Islet precursor cell (in vitro differentiated cells): ENCODE results near the gene CHL1.

Experiments used
- DNase-seq: peaks from one replicate; pipeline ENCODE4 v3.0.0-alpha.2; 2018

CHL1 gene, protein sequence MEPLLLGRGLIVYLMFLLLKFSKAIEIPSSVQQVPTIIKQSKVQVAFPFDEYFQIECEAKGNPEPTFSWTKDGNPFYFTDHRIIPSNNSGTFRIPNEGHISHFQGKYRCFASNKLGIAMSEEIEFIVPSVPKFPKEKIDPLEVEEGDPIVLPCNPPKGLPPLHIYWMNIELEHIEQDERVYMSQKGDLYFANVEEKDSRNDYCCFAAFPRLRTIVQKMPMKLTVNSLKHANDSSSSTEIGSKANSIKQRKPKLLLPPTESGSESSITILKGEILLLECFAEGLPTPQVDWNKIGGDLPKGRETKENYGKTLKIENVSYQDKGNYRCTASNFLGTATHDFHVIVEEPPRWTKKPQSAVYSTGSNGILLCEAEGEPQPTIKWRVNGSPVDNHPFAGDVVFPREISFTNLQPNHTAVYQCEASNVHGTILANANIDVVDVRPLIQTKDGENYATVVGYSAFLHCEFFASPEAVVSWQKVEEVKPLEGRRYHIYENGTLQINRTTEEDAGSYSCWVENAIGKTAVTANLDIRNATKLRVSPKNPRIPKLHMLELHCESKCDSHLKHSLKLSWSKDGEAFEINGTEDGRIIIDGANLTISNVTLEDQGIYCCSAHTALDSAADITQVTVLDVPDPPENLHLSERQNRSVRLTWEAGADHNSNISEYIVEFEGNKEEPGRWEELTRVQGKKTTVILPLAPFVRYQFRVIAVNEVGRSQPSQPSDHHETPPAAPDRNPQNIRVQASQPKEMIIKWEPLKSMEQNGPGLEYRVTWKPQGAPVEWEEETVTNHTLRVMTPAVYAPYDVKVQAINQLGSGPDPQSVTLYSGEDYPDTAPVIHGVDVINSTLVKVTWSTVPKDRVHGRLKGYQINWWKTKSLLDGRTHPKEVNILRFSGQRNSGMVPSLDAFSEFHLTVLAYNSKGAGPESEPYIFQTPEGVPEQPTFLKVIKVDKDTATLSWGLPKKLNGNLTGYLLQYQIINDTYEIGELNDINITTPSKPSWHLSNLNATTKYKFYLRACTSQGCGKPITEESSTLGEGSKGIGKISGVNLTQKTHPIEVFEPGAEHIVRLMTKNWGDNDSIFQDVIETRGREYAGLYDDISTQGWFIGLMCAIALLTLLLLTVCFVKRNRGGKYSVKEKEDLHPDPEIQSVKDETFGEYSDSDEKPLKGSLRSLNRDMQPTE (N-terminal part only)

DNA sequence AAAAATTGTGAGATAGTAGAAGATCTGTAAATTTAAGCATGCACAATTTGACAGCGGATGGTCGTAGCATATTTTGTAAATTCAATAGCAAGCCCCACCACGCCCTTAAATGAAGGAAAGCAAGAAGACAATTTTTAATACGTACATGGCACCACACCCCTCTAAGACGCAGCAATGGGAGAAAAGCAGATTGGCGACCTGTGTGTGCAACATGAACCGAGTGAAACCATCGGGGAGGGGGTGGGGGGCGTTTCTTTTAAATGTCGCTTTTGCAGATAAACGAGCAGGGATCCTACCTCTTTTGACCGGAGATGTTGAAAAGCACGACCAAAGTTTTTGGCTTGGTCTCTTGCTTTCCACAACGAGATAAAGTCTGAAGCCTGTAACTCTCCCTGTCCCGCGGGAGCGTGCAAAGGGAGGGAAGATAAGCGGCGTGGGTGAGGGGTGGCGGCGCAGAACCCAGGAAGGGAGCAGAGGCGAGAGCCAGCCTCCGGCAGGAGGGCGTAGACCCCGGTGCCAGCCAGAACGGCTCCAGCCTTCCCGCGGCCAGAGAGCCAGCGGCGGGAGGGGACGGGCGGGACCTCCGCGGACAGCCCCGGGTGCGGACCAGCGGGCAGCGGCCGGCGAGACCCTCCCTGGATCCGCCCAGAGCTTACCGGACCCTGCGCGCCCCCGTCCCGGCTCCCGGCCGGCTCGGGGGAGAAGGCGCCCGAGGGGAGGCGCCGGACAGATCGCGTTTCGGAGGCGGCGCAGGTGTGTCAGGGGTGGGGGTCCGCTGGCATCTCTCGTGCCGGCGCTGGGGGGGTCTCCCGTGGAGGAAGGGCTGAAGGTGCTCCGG, at the start of gene CHL1:
Gene CHL1 (plus strand): TSS at position 453 of the 838 bp plus-strand sequence. CDS start 123,014 bp downstream, outside the sequence.
- DNase-seq = peak; percentile 65

DNA sequence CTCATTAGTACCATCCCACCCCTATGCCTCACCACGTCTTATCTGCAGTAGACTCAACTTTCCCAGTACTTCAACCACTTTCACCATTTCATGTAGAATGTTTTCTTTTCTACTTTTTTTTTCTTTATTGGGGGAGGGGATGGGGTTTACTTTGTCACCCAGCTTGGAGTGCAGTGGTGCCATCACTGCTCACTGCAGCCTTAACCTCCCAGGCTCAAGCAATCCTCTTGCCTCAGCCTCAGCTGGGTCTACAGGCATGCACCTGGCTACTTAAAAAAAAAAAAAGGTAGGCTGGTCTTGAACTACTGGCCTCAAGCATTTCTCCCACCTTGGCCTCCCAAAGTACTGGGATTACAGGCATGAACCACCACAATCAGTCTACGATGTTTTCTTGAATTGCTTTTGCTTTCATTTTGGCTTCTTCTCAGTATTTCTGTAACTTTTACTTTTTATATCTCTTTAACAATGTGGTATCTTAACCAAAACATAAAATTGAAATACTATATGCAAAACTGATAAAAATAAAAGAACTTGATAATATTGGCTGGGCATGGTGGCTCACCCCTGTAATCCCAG, 44.9 kb upstream of the CHL1 start:
- DNase-seq = no peak

DNA sequence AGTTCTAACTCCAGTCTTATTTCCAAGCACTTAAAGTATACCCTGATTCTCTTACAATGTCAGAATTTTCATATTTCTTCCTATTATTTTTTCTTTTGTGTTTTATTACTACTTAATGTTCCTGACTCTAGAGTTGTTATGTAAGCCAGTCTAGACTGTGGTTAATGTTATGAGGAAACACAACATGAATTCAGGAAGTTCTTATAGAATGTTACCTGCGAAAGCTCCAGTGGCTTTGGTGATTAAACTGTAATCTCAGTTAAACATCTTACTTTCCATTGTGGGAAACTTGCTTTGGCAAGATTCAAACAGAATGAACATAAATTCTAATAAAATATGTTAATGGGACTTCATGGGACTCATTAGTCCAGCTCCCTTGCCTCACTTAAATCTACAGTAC, 36.6 kb upstream of the CHL1 start:
- no peak for DNase-seq

DNA sequence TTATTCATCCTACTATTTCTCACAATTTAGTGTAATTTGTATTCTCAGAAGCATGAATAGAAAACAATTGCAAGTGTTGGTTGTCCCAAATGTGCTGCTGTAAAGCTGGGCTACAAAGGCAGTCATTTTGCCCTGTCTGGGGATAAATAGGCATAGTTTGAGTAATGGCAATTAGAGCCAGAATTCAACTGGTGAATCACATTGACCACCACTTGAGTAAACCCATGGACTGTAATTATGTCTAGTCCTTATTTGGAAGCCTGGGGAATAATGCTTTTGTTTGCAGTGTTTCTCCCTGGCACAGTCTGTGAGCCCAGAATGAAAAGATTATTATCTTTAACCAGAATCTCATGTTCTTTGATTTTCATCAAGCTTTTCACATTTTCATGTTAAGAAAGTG, 30.5 kb upstream of the CHL1 start:
- DNase-seq = no peak

DNA sequence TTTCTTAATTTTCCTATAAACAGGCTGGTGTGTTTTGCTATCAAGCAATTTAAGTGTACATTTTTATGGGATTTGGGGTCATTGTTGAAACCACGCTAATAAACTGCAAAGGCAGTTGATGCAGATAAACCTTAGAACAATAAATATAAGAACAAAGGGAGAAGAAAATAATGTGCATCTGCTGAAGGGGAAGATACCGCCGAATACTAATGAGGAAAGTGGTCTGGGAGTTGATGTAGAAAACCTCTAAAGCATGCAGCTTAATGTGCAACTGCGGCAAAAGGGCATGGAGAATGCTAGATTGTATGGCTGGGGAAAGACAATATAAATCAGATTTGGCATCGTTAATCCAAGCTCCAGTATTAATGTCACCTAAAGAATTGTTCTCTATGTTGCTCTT, 29.8 kb upstream of the CHL1 start:
- no peak for DNase-seq

DNA sequence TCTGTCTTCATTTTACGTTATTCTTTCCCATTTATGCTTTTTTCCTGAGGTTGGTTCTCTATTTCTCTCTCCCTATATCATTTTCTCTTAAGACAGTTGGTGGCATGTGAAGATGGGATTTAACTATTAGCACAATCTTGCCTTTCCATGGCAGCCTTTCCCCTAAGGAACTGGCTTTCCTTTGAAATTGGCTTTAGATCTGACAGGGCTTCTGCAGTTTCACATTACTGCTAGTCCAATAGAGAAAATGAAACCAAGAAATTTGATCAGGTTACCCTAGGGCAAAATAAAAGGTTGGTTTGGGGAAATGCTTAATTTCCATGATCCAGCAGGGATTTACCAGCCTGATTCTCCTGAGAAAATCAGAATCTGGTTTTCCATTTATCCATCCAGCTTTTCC, 22.7 kb upstream of the CHL1 start:
- no peak for DNase-seq

DNA sequence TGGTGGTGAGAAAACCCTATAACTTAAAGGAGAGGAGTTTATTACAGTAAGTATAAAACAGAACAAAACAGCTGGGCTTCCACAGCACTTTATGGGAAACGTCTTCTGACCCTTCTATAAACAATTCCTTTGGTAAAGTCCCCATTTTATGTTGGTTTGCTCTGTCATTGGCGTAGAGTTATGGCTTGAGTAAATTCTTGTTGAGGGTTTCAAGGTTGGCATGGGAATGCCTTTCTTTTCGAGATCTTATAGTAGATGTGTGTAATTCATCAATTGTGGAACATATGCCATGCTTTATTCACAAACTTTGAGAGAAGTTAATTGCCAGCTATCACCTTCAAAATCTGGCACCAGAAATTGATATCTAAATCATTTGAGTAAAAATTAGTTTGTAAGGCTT, 11.6 kb upstream of the CHL1 start:
- no peak for DNase-seq

DNA sequence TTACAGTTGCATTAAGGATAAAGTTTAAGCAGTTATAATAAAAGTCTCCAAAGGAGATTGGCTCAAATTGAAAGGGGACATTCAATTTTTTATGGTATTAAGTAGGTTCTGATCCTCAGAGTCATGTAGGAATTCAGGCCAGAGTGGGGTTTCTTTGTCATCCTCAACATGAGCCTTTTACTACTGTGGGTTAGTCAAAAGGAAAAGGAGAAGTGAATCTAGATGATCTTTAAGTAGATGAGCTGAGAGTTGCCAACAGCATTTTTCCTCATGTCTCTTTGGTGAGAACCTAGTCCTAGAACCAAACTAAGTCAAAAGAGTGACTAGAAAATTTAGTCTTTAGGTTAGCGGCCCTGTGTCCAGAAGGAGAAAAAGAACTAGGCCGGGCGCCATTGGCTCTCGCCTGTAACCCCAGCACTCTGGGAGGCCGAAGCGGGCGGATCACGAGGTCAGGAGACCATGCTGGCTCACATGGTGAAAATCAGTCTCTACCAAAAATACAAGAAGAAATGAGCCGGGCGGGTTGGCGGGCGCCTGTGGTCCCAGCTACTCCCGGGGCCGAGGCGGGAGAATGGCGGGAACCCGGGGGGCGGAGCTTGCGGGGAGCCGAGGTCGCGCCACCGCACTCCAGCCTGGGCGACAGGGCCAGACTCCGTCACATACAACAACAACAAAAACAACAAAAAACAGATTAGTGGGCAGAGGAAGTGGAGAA, 4.2 kb upstream of the CHL1 start:
- no peak for DNase-seq

DNA sequence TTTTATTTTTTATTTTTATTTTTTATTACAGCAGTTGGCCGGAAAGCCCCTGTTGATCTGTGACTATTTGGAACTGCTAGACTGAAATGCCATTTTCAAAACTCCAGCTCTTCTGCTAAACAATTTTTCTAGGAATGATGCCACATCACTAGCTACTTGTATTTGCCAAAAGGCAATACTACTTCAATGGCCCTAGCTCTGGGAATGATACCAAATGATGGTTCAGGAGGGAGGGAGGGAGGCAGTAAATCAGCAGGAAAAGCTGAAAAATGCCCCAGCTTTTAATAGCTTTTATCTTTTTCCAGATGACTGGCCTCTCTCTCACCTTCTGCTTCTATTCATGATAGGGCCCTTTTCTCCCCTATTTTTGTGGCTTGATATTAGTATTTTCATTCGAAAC, 2.6 kb upstream of the CHL1 start:
- no peak for DNase-seq

DNA sequence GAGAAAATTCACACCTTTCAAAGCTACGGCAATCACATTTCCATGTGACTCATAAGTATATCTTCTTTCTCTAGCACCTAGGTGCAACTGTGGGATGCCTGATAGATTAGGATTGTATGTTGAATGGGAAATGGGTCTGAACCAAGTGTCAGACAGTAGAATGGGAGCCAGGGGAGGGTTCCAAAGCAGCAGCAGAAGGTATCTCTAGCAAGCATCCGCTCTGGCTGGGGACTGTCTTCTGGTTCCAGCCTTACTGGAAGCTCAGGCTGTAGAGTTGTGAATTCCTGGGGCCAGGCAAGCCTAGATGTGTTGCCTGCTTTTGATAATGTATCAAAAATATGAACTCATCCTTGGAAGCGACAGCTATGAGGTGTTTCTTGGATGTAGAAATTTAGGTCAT, 2.1 kb upstream of the CHL1 start:
- DNase-seq = no peak

DNA sequence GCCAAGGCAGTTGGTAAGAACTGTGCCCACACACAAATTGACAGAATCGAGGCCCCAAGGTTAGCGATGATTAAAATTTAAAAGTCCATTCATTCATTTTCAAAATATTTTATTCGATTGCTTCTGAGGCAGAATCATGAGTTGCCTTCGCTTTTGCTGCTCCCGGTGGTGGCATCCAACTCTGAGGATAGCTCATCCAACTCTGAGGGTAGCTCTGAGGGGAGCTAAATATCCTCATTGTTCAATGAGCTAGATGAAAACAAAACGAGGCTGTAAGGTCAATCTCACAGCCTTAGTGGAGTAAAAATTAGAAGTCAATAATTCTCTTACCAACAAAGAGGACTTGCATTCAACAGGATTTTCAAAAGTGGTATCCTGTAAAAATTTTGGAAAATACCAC, 897 bp upstream of the CHL1 start:
- DNase-seq = no peak

DNA sequence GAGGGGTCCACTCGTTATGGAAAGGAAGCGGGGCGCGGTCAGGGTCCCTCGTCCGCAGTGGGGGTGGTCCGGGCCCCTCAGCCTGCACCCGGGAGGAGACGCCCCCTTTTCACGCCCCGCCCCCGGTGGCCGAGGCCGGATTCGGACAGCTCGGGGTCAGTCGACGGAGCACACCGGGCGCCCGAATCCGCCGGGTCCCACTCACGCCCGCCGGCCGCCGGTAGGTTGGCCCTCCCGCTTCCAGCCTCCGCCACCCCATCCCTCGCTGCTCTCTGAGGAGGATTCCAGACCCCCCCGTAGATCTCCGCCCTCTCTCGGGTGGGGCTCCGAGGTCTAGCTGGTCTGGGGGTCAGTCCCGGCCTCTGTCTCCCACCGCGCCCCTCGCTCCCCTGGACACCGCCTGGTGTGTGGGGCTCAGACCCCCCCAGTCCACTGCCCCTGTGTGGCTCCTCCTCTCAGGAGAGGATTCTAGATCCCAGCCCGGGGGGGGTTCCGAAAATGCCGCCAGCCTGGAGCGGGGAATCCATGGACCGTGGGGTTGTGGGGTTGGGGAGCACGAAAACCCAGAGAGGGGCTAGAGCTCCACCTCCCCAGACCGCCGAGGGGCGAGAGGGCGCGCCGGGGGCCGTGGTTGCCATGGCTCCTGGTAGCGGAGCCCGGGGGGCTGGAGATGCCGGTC, 725 bp downstream of the CHL1 start:
- DNase-seq = peak; percentile 54

DNA sequence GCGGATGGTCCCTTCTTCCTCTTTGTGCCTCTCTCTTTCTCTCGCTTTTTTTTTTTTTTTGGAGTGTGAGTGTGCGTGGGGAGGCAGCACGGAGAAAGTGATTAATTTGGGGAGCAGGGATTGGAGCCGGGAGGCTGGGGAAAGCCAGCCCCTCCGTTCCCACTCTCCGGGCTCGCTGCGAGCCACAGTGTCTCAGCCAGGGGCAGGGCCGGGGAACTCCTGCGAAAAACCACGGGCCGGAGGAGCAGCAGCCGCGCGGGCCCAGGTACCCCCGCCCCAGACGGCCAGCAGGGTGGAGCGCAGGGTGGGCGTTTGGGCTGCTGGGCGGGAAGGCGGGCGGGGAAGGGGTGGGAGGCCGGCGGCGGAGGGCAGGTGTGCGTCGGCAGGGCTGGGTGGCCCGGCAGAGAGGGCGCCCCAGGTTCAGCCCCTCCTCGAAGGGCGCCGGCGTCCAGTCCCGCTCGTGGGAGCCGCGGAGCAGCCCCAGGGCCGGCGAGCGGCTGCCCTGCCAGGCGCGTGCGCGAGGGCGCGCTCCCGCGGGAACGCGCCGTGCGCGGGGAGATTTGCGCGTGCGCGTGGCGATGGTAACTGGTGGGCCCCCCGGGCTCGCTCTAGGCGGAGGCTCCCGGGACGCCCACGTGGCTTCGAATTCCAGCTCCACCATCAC, 1.4 kb downstream of the CHL1 start:
- peak; percentile 53 for DNase-seq

DNA sequence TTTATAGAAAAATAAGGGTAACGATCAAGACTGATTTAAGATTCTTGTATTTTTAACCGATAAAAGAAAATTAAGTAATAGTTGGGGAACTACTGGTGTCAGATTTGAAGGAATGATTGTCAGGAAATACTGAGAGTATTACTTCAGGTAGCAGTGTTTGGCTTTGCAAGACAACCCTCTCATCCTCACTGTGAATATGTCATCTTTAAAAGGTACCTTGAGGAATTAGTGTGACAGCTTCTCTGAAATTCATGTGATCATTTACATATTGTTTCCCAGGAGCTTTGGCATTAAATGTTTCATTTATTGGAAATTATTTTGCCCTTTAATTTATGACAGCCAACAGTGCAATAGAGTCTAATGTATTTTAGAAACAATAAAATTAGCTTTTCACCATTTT, 3.3 kb downstream of the CHL1 start:
- DNase-seq = no peak

DNA sequence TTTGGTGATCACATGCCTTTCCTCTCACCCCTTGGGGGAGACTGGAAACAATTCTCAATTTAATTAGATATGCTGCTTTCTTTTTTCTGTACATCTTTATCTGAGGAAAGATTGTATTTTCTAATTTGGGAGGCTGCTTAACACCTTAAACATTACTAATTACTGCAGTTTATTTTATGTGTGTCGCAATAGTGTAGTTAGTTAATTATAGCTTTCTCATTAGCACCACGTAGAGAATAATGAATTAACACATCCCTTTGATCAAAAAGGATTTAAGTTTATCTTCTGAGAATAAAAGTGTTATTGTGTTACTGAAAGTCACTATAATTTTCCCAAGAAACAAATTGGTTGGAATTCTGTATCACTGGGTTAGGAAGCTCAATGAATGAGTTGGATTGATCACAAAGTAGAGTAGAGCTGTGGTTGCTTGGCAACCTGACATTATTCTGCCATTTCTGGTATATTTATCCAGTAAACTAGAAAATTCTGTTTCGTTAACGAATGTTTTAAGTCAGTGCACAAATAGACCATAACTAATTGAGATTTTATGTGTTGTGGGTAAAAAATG, 4.3 kb downstream of the CHL1 start:
- DNase-seq = no peak

DNA sequence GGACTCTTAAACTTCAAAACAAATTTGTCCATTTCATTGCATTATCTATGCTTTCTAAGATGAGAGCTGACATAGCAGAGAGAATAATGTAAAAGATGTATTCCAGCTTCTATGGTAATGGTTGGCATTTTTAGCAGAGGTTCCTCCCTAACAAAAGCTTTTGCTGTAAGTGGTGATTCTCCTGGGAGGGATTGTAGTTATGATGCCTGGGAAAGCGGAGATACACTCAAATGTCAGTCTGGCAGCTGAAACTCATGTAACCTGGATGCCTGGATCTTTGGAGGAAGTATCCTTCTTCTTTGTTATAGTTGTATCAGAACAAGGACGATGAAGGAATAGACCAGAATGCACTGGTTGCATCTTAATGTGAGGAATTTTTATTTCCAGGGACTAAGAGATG, 7.5 kb downstream of the CHL1 start:
- DNase-seq = no peak

DNA sequence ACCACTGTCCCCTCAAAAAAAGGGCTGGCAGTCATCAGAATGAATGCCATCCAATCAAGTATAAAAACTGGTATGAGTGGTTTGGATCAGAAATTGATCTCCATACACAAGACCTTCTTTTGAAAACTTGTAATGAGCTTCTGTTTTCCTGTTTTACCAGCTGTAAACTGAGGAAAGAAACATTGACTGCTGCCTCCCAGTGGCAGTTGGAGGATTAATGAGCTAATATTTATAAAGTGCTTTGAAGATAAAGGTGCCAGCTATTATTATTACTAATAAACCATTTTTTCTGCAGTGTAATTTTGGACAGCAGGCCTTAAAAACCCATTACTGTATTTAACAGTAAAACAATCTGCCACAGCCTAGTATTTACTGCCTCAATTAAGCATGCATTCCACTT, 11.4 kb downstream of the CHL1 start:
- no peak for DNase-seq

DNA sequence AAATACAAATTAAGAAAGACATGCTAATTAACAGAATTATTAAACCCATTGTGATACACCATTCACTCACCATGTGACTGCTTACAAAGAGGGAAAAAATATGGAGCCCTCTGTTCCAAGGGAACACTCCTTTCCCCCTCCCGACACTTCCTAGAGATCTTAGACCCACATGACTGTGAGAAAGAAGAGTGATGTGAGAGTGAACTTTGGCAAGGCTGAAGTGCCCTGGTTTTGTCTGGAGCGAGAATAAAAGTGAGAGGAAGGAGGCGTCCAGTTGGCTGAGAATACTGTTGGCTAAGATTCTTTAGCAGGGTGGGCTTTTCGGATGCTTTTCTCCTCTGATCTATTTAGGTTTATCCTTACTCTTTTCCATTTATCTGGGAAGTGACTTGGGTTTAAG, 14.1 kb downstream of the CHL1 start:
- no peak for DNase-seq

DNA sequence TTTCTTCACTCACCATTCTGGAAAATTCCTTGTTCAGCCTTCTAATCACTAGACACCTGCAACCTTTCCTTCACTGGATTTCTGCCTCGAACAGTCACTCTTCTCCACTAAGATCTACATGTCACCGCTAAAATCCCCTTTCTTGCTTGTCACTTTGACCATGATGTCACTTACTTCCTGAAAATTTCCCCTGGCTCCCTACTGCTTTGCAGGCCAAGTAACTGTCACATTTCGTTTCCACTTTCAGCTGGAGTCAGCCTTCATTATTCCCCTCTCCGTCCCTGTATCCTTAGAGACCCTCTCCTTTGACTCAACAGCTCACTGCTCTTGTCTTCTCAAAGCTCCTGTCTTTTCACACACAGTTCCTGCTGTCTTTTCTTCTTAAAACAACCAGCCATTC, 15.9 kb downstream of the CHL1 start:
- DNase-seq = no peak
